WI38 (cell line): ENCODE measurements around the gene OR2B6.

Experiments used
- H3K4me3 ChIP-seq: 2 replicates; pipeline ENCODE4 v1.5.1; 2011; ENCODE audit warnings: low read depth, mild to moderate bottlenecking, control low read depth, low read length
- TF ChIP-seq, protein P1 (sequence below): IDR thresholded peaks from 2 replicates; pipeline ENCODE4 v1.5.1; 2012; ENCODE audit warnings: low read depth, mild to moderate bottlenecking, control low read depth, low read length

The OR2B6 gene

DNA sequence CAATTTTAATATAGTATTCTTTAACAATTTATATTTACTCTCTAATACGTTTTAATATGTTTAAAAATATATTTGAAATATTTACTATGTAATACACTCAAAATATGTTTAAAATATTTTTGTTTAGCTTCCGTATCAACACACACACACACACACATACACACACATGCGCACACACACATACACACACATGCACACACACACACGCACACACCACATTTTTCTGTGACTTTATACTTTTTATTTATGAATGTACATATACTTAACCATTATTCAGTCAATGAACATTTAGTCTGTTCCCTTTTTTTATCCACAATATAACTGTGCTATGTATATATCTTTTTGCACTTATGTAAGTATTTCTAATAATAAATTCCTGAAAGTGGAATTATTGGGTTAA is 15.7 kb downstream of the OR2B6 start:
- TF ChIP-seq, protein P1, sequence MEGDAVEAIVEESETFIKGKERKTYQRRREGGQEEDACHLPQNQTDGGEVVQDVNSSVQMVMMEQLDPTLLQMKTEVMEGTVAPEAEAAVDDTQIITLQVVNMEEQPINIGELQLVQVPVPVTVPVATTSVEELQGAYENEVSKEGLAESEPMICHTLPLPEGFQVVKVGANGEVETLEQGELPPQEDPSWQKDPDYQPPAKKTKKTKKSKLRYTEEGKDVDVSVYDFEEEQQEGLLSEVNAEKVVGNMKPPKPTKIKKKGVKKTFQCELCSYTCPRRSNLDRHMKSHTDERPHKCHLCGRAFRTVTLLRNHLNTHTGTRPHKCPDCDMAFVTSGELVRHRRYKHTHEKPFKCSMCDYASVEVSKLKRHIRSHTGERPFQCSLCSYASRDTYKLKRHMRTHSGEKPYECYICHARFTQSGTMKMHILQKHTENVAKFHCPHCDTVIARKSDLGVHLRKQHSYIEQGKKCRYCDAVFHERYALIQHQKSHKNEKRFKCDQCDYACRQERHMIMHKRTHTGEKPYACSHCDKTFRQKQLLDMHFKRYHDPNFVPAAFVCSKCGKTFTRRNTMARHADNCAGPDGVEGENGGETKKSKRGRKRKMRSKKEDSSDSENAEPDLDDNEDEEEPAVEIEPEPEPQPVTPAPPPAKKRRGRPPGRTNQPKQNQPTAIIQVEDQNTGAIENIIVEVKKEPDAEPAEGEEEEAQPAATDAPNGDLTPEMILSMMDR, result no peak
- no peak overlapping the region for H3K4me3 ChIP-seq

DNA sequence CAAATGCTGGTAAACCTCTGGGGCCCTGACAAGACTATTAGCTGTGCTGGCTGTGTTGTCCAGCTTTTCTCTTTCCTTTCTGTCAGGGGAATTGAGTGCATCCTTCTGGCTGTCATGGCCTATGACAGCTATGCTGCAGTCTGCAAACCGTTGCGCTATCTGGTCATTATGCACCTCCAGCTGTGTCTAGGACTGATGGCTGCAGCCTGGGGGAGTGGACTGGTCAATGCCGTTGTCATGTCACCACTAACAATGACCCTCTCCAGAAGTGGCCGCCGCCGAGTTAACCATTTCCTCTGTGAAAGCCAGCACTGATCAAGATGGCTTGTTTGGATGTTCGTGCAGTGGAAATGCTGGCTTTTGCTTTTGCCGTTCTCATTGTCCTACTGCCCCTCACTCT is 20.3 kb downstream of the OR2B6 start:
- TF ChIP-seq, protein P1, result no peak
- H3K4me3 ChIP-seq, result no peak overlapping the region

DNA sequence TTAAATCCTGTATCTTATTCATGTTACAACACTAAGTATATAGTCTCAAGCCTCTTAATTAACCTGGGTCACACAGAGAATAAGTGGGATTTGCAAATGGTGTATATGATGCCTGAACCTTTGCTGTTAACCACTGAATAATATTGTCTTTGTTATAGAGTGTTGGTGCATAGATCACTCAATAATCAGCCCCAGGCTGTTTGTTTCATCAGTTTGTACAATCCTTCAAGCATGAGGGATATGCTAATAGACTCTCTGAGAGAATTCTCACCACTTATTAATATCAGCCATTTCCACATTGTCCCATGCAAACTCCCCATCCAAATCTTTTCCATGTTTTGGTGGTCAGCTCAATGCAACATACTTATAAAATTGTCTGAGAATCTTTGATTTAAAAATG is 21.7 kb downstream of the OR2B6 start:
- TF ChIP-seq, protein P1, result no peak

DNA sequence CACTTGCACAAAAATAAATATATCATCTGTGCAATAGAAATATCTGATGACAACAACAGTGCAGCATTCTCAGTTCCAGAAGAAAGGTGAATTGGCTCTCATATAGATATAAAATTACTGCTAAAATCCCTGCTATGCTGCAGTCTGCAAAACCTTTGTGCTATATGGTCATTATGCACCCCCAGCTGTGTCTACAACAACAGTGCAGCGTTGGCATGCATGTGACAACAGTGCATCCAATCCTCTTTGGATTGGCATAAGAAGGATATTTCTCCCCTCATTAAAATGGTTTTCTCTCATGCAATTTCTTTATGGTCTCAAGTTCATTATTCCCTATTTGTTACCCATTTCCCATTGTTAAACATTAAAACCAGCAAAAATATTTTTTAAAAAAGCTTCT is 23.1 kb downstream of the OR2B6 start:
- TF ChIP-seq, protein P1, result no peak
- H3K4me3 ChIP-seq, result no peak overlapping the region

More for the DNA sequence above, 21.7 kb downstream of the OR2B6 start:
- H3K4me3 ChIP-seq, result no peak overlapping the region

DNA sequence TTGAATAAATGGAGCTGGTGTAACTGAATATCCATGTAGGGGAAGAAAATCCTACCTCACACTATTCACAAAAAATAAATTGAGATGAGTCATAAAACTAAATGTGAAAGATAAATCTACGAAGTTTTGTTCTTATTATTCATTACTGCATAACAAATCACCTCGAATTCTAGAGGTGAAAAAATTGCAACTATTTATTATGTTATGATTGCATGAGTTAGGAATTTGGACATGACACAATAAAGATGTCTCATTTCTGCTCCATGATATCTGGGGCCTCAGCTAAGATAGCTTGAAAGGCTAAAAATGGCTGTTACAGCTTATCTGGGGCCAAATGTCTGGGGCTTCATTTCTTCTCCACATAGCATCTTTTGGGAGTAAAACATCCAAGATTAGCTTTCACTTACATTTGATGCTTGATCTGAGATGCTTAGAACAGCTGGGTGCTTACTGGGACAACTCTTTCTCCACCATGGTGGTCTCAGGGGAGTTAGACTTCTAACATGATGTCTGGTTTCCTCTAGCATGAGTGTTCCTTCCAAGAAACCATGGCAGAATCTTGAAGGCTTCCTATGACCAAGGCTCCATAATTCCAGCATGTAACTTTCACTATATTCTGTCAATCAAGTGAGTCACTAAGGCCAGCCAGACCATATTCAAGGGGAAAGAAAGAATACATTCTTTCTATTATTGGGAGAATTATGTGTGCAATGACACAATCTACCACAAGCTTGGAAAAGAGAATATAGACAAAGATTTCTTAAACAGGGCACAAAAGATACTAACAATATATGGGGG is 30.1 kb downstream of the OR2B6 start:
- TF ChIP-seq, protein P1, result no peak
- H3K4me3 ChIP-seq, result no peak overlapping the region

DNA sequence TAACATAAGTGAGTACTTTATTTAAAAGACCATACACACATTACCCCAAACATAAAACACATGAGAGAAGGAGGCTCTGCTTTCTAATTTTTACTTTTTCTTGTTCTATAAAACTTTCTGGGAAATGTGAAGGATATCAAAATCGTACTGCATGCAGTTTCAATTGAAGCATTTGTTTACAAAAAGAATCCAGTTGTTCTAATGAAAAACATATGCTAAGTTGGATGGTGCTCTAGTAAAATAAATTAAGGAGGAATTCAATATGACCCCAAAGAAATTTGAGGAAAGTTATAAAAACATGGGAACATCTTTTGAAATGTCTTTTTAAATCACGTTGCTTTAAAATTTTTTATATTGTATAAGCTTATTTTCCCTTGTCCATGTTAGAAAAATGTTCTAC is 37.6 kb downstream of the OR2B6 start:
- no peak overlapping the region for H3K4me3 ChIP-seq
- TF ChIP-seq, protein P1, result no peak

DNA sequence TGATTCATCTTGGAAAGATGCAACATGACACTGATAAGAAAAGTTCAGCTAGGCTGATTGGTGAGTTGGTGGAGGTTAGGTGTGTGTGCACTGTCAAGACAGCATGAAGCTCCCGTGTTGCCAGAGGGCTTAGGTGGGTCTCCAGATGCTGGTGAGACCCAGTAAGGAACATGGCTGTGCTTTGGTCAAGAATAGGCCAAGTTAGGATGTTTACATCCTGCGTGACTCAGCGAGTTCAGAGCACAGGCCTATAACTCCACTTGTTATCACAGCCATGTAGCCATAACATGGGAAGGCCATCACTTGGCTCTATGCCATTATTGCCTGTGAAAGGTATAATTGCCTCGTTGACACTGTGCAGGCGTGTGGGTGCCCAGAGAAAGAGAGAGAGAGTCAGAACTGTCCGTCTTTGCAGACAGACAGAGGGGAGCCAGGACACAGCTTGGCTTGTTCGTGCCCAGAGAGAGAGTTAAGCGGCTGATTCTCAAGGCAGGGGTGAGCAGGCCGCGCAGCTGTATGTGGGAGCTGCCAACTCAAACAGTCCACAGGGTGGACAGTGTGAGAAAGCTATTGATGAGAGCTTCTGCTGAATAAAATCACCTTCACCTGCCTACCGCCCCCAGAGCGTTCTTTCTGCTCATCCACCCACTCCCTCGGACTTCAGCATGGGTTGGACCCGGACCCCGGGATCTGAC is 43.5 kb downstream of the OR2B6 start:
- TF ChIP-seq, protein P1, result no peak
- no peak overlapping the region for H3K4me3 ChIP-seq
